Kidney capillary endothelial cell (primary cell): ENCODE results near the gene ZNF366.

Experiments used
- DNase-seq: peaks from one replicate; pipeline ENCODE4 v3.0.0-alpha.2; 2018; ENCODE audit warnings: low spot score

The ZNF366 gene

GRCh38 chr5:72402959-72403628 lies 104.1 kb downstream of the ZNF366 start:
- no peak for DNase-seq

- no peak for DNase-seq
Observed at GRCh38 chr5:72402381-72402890, 104.8 kb downstream of the ZNF366 start.

DNA sequence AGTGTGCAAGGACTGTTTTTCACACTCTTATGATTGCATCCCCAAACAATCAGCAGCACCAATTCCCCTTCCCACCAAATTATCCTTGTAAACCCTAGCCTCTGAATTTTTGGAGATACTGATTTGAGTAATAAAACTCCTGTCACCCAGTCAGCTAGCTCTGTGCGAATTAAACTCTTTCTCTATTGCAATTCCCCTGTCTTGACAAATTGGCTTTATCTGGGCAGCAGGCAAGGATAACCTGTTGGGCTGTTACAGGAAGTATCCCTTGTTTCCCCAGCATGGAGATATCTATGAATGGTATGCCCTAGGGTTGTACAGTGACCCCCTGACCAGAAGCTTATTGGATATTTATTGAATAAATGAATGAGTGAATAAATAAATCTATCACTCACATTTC lies 106.3 kb downstream of the ZNF366 start:
- no peak for DNase-seq

GRCh38 chr5:72397836-72398235 lies 109.4 kb downstream of the ZNF366 start:
- no peak for DNase-seq

DNA sequence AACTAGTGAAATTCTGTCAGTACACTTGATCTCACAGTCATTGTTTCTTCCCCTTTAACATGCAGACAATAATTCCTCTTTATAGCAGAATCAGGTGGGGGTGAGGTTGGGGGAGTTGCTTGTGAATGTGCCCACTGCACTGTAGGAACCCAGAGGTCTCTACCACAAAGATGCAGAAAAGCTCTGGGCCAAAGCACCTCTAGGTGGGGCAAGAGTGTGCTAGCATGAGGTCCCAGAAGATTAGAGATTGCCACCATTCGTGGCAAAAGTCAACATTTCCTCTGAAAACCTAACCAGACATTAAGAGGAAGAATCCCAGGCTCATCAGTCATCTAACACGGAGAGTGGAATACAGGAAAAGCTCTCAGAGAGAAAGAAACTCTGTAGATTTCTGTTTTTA lies 112.5 kb downstream of the ZNF366 start:
- peak; percentile 23 for DNase-seq

GRCh38 chr5:72393052-72393451 lies 114.2 kb downstream of the ZNF366 start:
- DNase-seq = no peak
